H1 (cell line): ENCODE results near the gene TSPEAR. TPM values are rescaled to one million over a fixed set of nuclear protein-coding genes. Genes with fewer than 3 reads are reported as not detected.

Experiments used
- BRCA1 ChIP-seq: IDR thresholded peaks from 2 replicates; pipeline ENCODE4 v1.6.1; 2012; ENCODE audit warnings: low read depth, low read length, improper control_type of control experiment
- EGR1 ChIP-seq: IDR thresholded peaks from 2 replicates; pipeline ENCODE4 v1.6.1; 2011; ENCODE audit warnings: low read depth, low read length, borderline replicate concordance
- SAP30 ChIP-seq: fragments of 300-600 bp; sonication (generic); IDR thresholded peaks from 2 replicates; pipeline ENCODE4 v1.7.1; 2012; ENCODE audit warnings: low read length, moderate library complexity, mild to moderate bottlenecking, inconsistent platforms; ENCODE audit not compliant: insufficient read depth, insufficient replicate concordance
- polyA plus RNA-seq, 7 experiments: library from polyadenylated mRNA; depleted of rRNA in 3 of 7; stranded (reverse) in 5 of 7; unstranded in 2 of 7; fragments of >200 nt in 5 of 7; fragments of 200-250 nt in 2 of 7; gene quantifications; 1 replicate in 5 of 7; 2 replicates in 1 of 7; 4 replicates in 1 of 7; pipeline versions ENCODE4 v1.2.1 to v1.2.3, GENCODE V29; 2011 to 2013; ENCODE audit warnings: missing spikeins in 2 of 7, mixed read lengths in 2 of 7
- total RNA-seq: library from RNA; stranded (reverse); fragmentation: NEBNext Ultra II Directional; extraction: Animal tissue kit (Norgen Biotek cat#: 25700); gene quantifications from 2 replicates; pipeline ENCODE4 v1.2.1, GENCODE V29; 2021
- TF ChIP-seq, protein P1 (sequence below): fragments of 300-600 bp; sonication (generic); IDR thresholded peaks from 2 replicates; pipeline ENCODE4 v1.7.1; 2012; ENCODE audit warnings: low read length, moderate library complexity, mild to moderate bottlenecking, inconsistent platforms; ENCODE audit not compliant: insufficient replicate concordance

Gene TSPEAR
- total and polyA plus RNA-seq, 2 of the 8 experiments (the other 6 are each of a cell fraction or from before 2014, with no cell fraction given), result 0.58 to 0.89 TPM

DNA sequence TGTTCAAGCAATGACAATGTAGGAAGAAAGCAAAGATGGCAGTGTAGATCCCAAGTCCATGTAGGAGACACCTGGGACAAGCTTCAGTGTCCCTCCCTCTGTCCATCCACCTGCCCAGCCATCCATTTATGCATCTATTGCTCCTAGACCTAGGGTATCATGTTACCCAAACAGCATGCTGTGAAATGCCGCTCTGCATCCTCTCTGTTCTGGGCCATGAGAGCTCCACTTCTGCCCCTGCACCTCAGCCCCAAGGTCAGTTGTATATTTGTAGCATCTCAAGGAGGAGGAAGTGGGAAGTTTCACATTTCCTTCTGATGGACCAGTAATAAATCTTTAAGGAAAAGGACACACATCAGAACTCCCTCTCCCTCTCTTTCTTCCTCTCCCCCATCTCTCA is 27.9 kb upstream of the TSPEAR start (continued):
- TF ChIP-seq, protein P1, sequence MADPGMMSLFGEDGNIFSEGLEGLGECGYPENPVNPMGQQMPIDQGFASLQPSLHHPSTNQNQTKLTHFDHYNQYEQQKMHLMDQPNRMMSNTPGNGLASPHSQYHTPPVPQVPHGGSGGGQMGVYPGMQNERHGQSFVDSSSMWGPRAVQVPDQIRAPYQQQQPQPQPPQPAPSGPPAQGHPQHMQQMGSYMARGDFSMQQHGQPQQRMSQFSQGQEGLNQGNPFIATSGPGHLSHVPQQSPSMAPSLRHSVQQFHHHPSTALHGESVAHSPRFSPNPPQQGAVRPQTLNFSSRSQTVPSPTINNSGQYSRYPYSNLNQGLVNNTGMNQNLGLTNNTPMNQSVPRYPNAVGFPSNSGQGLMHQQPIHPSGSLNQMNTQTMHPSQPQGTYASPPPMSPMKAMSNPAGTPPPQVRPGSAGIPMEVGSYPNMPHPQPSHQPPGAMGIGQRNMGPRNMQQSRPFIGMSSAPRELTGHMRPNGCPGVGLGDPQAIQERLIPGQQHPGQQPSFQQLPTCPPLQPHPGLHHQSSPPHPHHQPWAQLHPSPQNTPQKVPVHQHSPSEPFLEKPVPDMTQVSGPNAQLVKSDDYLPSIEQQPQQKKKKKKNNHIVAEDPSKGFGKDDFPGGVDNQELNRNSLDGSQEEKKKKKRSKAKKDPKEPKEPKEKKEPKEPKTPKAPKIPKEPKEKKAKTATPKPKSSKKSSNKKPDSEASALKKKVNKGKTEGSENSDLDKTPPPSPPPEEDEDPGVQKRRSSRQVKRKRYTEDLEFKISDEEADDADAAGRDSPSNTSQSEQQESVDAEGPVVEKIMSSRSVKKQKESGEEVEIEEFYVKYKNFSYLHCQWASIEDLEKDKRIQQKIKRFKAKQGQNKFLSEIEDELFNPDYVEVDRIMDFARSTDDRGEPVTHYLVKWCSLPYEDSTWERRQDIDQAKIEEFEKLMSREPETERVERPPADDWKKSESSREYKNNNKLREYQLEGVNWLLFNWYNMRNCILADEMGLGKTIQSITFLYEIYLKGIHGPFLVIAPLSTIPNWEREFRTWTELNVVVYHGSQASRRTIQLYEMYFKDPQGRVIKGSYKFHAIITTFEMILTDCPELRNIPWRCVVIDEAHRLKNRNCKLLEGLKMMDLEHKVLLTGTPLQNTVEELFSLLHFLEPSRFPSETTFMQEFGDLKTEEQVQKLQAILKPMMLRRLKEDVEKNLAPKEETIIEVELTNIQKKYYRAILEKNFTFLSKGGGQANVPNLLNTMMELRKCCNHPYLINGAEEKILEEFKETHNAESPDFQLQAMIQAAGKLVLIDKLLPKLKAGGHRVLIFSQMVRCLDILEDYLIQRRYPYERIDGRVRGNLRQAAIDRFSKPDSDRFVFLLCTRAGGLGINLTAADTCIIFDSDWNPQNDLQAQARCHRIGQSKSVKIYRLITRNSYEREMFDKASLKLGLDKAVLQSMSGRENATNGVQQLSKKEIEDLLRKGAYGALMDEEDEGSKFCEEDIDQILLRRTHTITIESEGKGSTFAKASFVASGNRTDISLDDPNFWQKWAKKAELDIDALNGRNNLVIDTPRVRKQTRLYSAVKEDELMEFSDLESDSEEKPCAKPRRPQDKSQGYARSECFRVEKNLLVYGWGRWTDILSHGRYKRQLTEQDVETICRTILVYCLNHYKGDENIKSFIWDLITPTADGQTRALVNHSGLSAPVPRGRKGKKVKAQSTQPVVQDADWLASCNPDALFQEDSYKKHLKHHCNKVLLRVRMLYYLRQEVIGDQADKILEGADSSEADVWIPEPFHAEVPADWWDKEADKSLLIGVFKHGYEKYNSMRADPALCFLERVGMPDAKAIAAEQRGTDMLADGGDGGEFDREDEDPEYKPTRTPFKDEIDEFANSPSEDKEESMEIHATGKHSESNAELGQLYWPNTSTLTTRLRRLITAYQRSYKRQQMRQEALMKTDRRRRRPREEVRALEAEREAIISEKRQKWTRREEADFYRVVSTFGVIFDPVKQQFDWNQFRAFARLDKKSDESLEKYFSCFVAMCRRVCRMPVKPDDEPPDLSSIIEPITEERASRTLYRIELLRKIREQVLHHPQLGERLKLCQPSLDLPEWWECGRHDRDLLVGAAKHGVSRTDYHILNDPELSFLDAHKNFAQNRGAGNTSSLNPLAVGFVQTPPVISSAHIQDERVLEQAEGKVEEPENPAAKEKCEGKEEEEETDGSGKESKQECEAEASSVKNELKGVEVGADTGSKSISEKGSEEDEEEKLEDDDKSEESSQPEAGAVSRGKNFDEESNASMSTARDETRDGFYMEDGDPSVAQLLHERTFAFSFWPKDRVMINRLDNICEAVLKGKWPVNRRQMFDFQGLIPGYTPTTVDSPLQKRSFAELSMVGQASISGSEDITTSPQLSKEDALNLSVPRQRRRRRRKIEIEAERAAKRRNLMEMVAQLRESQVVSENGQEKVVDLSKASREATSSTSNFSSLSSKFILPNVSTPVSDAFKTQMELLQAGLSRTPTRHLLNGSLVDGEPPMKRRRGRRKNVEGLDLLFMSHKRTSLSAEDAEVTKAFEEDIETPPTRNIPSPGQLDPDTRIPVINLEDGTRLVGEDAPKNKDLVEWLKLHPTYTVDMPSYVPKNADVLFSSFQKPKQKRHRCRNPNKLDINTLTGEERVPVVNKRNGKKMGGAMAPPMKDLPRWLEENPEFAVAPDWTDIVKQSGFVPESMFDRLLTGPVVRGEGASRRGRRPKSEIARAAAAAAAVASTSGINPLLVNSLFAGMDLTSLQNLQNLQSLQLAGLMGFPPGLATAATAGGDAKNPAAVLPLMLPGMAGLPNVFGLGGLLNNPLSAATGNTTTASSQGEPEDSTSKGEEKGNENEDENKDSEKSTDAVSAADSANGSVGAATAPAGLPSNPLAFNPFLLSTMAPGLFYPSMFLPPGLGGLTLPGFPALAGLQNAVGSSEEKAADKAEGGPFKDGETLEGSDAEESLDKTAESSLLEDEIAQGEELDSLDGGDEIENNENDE, result no peak
- TF ChIP-seq SAP30 (no peak), EGR1 (no peak), BRCA1 (no peak)
